ENCODE results near the gene GZMM. TPM values are rescaled to one million over a fixed set of nuclear protein-coding genes. Genes with fewer than 3 reads are reported as not detected.

Gene GZMM
- total RNA-seq, 1 experiment from 2014 or later = 0.59 TPM

- no peak overlapping the region for H3K4me3 ChIP-seq (replicated peaks in 1 of 2; ENCODE audit: low read depth in 1 of 2, low read length in 2 of 2)
- ATAC-seq = no peak
- no peaks in the 10 kb centered on the region for H3K9me3 ChIP-seq (ENCODE audit: control insufficient read depth in 1 of 2, insufficient read depth in 1 of 2, low read depth in 1 of 2, low read length in 2 of 2)
- no peak overlapping the region for H3K4me2 ChIP-seq (ENCODE audit: low read length)
- H3K27ac ChIP-seq (ENCODE audit: low read depth, low read length) = no peak overlapping the region
- RAD21 ChIA-PET (ENCODE audit: low non-redundant PET in 1 of 2, low total read pairs in 2 of 2, uncharacterized antibody in 2 of 2, unreplicated experiment in 2 of 2) = no interaction called here
- H3K9ac ChIP-seq (ENCODE audit: low read length) = no peak overlapping the region
- 0 out of 4 replicates have a peak, but pooled peaks cover 0 to under 1% of the 10 kb centered on the region in 2 experiments for H3K4me1 ChIP-seq (ENCODE audit: control insufficient read depth in 1 of 2, insufficient read depth in 2 of 2, low read length in 2 of 2)
- intact Hi-C loops (cut with micrococcal nuclease) = no loop called here
- H4K20me1 ChIP-seq (ENCODE audit: insufficient read depth) = no peaks in the 10 kb centered on the region
- no TSS peak for BruUV-seq (replicated peaks)
- TF ChIP-seq POLR2A (IDR thresholded peaks at IDR 0.05; ENCODE audit: borderline replicate concordance, extremely low read depth, insufficient read depth, insufficient read length) (no peak), ZBTB33 (IDR thresholded peaks at IDR 0.05; ENCODE audit: extremely low read depth, insufficient replicate concordance, low read length) (no peak), SIN3A (IDR thresholded peaks at IDR 0.05; ENCODE audit: low read depth) (no peak), ZNF274 (IDR thresholded peaks at IDR 0.05; ENCODE audit: low read depth, low read length) (no peak), REST (IDR thresholded peaks at IDR 0.05; ENCODE audit: low read depth) (no peak), EZH2 (IDR thresholded peaks at IDR 0.05) (no peak), MAX (IDR thresholded peaks at IDR 0.05) (no peak), EZH2phosphoT487 (IDR thresholded peaks at IDR 0.05; ENCODE audit: borderline replicate concordance) (no peak), CEBPB (IDR thresholded peaks at IDR 0.05; ENCODE audit: low read depth) (no peak), POLR2AphosphoS5 (IDR thresholded peaks at IDR 0.05; ENCODE audit: low read depth, low read length) (no peak), JUND (IDR thresholded peaks at IDR 0.05) (no peak), ATF3 (IDR thresholded peaks at IDR 0.05) (no peak), SRF (IDR thresholded peaks at IDR 0.05; ENCODE audit: low read depth) (no peak), CTCF (IDR thresholded peaks at IDR 0.05 in 2 of 3, conservative IDR thresholded peaks at IDR 0.05 in 1 of 3; ENCODE audit: borderline replicate concordance in 1 of 3, insufficient read depth in 1 of 3, low read depth in 2 of 3, low read length in 2 of 3) (no peak), TCF7L2 (IDR thresholded peaks at IDR 0.05; ENCODE audit: borderline replicate concordance, extremely low read depth, insufficient read depth, insufficient read length) (no peak), ELF1 (IDR thresholded peaks at IDR 0.05; ENCODE audit: borderline replicate concordance, low read depth) (no peak), CBX3 (IDR thresholded peaks at IDR 0.05; ENCODE audit: low read depth) (no peak), FOSL1 (IDR thresholded peaks at IDR 0.05; ENCODE audit: low read depth) (no peak)
- CTCF ChIA-PET = no interaction called here
- H2AFZ ChIP-seq (ENCODE audit: low read depth, low read length, poor library complexity, severe bottlenecking) = no peak overlapping the region
- DNase-seq (ENCODE audit: low read depth, low spot score) = no peak
- POLR2A ChIA-PET = no interaction called here
- H3K36me3 ChIP-seq (ENCODE audit: control insufficient read depth in 1 of 2, insufficient read depth in 2 of 2, low read length in 2 of 2) = peaks cover 19 to 23% of the 10 kb centered on the region in 2 experiments; a peak in 3 of 4 replicates
- peaks cover 12% of the 10 kb centered on the region for H3K79me2 ChIP-seq (ENCODE audit: insufficient read depth, low read length)
- no peaks in the 10 kb centered on the region for H3K9me2 ChIP-seq (ENCODE audit: insufficient read depth)
- no peaks in the 10 kb centered on the region for H3K27me3 ChIP-seq (ENCODE audit: insufficient read depth, low read length)
Observed at GRCh38 chr19:540867-541637, 2.8 kb upstream of the GZMM start.

Measured in HCT116 (cell line).